ENCODE data around the gene VEGFC.
A peak's percentile ranks its signal among the peaks of the same experiment; 100 is the strongest.

VEGFC gene

DNA sequence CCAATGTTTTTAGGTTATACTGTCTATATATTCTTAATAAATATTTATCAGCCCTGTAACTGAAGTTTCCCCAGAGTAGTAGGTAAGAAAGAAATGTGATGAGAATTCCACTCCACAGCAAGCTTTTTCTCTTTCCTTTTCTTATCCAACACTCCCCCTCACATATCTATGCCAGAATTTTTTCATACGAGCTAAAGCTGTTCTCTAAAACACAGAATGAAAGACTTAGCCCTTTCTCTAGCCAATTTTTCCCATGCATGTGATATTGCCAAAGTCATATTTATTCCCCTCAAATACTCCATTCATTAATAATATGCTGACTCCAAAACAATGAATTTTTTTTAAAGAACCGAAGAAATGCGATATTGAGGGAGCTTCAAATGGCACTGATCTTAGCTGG lies 32.3 kb downstream of the VEGFC start:
- Histone ChIP-seq H3K27me3 (replicated peaks; ENCODE audit: control insufficient read depth, insufficient read depth, low read length) (no peaks in the 10 kb centered on the region), H3K4me1 (ENCODE audit: control insufficient read depth, insufficient read depth, low read length) (peaks cover 7% of the 10 kb centered on the region), H3K9me3 (ENCODE audit: control insufficient read depth, low read length) (no peaks in the 10 kb centered on the region), H3K4me3 (ENCODE audit: low read length) (peak overlapping the region; percentile 71), H3K9ac (ENCODE audit: low read length) (peak overlapping the region; percentile 40), H3K36me3 (ENCODE audit: control insufficient read depth, insufficient read depth, low read length, severe bottlenecking) (no peaks in the 10 kb centered on the region)
- no peak for DNase-seq (ENCODE audit: low read depth)

DNA sequence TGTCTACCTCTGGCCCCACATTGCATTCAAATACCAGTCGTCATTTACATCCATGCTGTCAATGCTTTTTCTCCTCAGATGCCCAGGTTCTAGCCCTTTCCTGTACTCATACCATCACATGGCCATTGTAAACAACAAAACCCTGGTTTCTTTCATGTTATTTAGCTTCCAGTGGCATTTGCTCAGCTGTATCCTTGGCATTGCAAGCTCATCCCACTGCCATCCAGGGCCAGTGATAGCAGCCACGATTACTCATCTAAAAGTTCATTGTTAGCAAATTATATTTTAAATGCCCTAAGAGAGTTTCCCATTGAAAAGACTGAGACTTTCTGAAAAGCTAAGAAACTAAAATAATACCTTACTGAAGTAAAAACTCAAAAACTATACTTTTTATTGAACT lies 34.0 kb downstream of the VEGFC start:
- Histone ChIP-seq H3K27me3 (replicated peaks; ENCODE audit: control insufficient read depth, insufficient read depth, low read length) (no peaks in the 10 kb centered on the region), H3K4me1 (ENCODE audit: control insufficient read depth, insufficient read depth, low read length) (peaks cover 7% of the 10 kb centered on the region), H3K9me3 (ENCODE audit: control insufficient read depth, low read length) (no peaks in the 10 kb centered on the region), H3K4me3 (ENCODE audit: low read length) (no peak overlapping the region), H3K36me3 (ENCODE audit: control insufficient read depth, insufficient read depth, low read length, severe bottlenecking) (no peaks in the 10 kb centered on the region), H3K9ac (ENCODE audit: low read length) (no peak overlapping the region)
- DNase-seq (ENCODE audit: low read depth), result no peak

DNA sequence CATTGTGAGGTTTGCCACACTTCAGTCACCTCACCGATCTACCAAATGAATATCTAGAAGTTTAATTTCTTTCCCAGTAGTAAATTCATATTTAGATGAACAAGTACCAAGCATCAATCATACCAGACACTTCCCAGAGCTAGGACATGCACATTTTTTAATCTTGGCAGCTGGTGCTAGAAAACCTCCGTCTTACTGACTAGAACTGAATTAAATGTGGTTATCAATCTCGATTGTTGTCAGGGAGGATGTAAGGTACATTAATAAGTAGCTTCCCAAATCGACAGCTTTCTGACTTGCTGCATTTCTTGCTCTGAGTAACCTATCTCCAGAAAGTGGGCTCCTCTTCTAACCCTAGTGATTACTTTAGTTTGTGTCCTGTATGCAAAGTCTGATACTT lies 34.4 kb downstream of the VEGFC start:
- H3K9ac ChIP-seq (ENCODE audit: low read length), result no peak overlapping the region
- no peaks in the 10 kb centered on the region for H3K27me3 ChIP-seq (replicated peaks; ENCODE audit: control insufficient read depth, insufficient read depth, low read length)
- no peaks in the 10 kb centered on the region for H3K36me3 ChIP-seq (ENCODE audit: control insufficient read depth, insufficient read depth, low read length, severe bottlenecking)
- peaks cover 10% of the 10 kb centered on the region for H3K4me1 ChIP-seq (ENCODE audit: control insufficient read depth, insufficient read depth, low read length)
- H3K4me3 ChIP-seq (ENCODE audit: low read length), result no peak overlapping the region
- DNase-seq (ENCODE audit: low read depth), result no peak
- no peaks in the 10 kb centered on the region for H3K9me3 ChIP-seq (ENCODE audit: control insufficient read depth, low read length)

DNA sequence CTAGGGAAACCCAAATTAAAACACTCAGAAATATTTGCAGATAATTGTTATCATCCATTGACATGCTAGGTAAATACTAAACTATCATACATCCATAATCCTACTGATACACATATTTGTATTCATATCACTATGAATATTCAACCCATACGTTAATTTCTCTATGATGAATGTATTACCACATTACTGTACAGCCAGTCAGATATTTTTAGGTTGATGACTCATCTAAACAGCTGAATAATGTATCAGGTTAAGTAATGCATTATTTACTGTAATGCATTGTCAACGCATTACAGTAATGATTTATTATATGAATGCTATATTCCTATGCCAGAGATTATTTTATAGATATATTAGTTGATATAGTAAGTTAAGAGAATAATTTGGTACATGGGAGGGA lies 37.1 kb downstream of the VEGFC start:
- Histone ChIP-seq H3K9me3 (ENCODE audit: control insufficient read depth, low read length) (no peaks in the 10 kb centered on the region), H3K27me3 (replicated peaks; ENCODE audit: control insufficient read depth, insufficient read depth, low read length) (no peaks in the 10 kb centered on the region), H3K9ac (ENCODE audit: low read length) (no peak overlapping the region), H3K36me3 (ENCODE audit: control insufficient read depth, insufficient read depth, low read length, severe bottlenecking) (no peaks in the 10 kb centered on the region), H3K4me1 (ENCODE audit: control insufficient read depth, insufficient read depth, low read length) (peaks cover 15% of the 10 kb centered on the region), H3K4me3 (ENCODE audit: low read length) (no peak overlapping the region)
- no peak for DNase-seq (ENCODE audit: low read depth)

DNA sequence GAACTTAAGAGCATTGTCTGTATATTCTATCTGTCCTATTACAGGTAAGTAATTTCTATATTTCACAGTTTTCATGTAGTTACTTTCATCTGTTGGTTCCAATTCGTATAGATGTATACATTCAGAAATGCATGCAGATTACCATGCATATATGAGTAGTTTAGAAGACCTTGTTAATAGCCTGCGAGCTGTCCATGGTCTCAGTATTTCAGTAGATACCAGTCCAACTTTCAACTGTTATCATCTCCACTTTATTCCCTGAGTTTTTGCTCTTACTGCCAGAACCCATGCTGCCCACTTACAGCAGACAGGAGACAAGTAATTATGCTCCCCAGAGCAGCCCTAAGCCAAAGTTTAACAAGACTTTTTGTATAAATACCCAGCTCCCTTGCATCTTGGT lies 37.7 kb downstream of the VEGFC start:
- no peaks in the 10 kb centered on the region for H3K36me3 ChIP-seq (ENCODE audit: control insufficient read depth, insufficient read depth, low read length, severe bottlenecking)
- DNase-seq (ENCODE audit: low read depth), result no peak

DNA sequence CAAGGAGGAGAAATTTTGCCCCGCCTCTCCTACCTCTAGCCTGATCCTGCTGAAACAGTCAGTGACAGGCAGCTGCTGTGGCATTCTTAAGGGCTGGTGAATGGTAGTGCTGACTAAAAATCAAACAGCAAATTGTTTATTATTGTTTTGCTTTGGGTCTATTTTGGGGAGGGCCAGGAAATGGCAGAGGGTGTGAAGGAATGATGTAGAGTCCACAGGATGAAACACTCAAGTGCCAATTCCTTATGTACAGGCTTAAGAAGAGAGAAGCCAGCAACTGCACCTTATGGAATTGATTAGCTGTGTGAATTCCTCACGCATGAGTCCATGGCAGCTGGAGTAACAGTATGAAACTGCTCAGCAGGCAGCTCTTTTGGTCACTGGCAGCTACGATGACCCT lies 39.7 kb downstream of the VEGFC start:
- peak; percentile 96 for DNase-seq (ENCODE audit: low read depth)
- no peaks in the 10 kb centered on the region for H3K9me3 ChIP-seq (ENCODE audit: control insufficient read depth, low read length)
- H3K4me3 ChIP-seq (ENCODE audit: low read length), result peak overlapping the region; percentile 56
- H3K9ac ChIP-seq (ENCODE audit: low read length), result peak overlapping the region; percentile 6
- no peaks in the 10 kb centered on the region for H3K36me3 ChIP-seq (ENCODE audit: control insufficient read depth, insufficient read depth, low read length, severe bottlenecking)
- peaks cover 11% of the 10 kb centered on the region for H3K4me1 ChIP-seq (ENCODE audit: control insufficient read depth, insufficient read depth, low read length)
- H3K27me3 ChIP-seq (replicated peaks; ENCODE audit: control insufficient read depth, insufficient read depth, low read length), result no peaks in the 10 kb centered on the region

More for the DNA sequence above, 37.7 kb downstream of the VEGFC start:
- Histone ChIP-seq H3K9me3 (ENCODE audit: control insufficient read depth, low read length) (no peaks in the 10 kb centered on the region), H3K4me1 (ENCODE audit: control insufficient read depth, insufficient read depth, low read length) (peaks cover 11% of the 10 kb centered on the region), H3K9ac (ENCODE audit: low read length) (no peak overlapping the region), H3K27me3 (replicated peaks; ENCODE audit: control insufficient read depth, insufficient read depth, low read length) (no peaks in the 10 kb centered on the region), H3K4me3 (ENCODE audit: low read length) (no peak overlapping the region)

DNA sequence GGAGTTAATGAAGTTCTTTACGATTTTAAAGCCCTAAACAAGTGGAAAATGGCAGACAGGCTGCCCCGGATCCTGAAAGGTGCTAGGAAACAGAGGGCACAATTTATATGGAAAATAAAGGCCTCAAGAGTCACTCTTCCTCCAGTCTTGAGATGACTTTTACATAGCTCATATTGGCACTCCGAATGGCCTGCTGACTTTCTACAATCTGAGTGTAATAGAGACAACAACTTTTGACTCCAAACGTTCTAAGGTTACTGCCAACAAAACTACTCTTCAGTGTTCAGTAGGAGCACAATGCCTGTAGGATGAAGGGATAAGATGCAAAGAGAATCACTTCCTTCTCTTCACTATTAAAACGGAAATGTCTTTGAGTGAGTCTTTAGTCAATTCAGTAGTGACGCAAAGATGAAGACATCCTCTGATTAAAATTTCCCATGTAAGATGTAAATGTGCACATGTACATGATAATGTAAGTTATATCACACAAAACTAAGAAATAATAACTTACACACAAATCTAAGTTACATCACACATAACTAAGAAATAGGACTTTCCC lies 40.5 kb downstream of the VEGFC start:
- H3K36me3 ChIP-seq (ENCODE audit: control insufficient read depth, insufficient read depth, low read length, severe bottlenecking), result no peaks in the 10 kb centered on the region
- H3K9ac ChIP-seq (ENCODE audit: low read length), result no peak overlapping the region
- no peaks in the 10 kb centered on the region for H3K27me3 ChIP-seq (replicated peaks; ENCODE audit: control insufficient read depth, insufficient read depth, low read length)
- no peak overlapping the region for H3K4me3 ChIP-seq (ENCODE audit: low read length)
- peaks cover 11% of the 10 kb centered on the region for H3K4me1 ChIP-seq (ENCODE audit: control insufficient read depth, insufficient read depth, low read length)
- no peak for DNase-seq (ENCODE audit: low read depth)
- H3K9me3 ChIP-seq (ENCODE audit: control insufficient read depth, low read length), result no peaks in the 10 kb centered on the region

DNA sequence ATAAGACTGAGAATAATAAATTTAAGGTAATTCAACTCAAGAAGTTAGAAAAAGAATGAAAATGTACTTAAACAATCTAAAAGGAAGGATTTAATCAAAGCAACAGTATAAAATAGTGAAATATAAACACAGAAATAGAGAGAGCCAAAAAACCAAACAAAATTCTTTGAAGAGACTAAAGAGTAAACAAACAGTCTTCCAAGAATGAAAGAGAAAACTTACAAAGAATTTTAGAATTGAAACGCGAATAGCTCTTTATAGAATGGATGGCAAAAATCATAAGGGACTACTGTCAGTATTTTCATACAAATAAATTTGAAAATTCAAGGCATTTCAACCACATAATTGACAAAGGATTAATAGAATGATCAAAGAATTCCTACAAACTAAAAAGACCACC lies 41.7 kb downstream of the VEGFC start:
- peaks cover 11% of the 10 kb centered on the region for H3K4me1 ChIP-seq (ENCODE audit: control insufficient read depth, insufficient read depth, low read length)
- H3K4me3 ChIP-seq (ENCODE audit: low read length), result peak overlapping the region; percentile 50
- H3K36me3 ChIP-seq (ENCODE audit: control insufficient read depth, insufficient read depth, low read length, severe bottlenecking), result no peaks in the 10 kb centered on the region
- no peak for DNase-seq (ENCODE audit: low read depth)
- H3K27me3 ChIP-seq (replicated peaks; ENCODE audit: control insufficient read depth, insufficient read depth, low read length), result no peaks in the 10 kb centered on the region
- no peak overlapping the region for H3K9ac ChIP-seq (ENCODE audit: low read length)
- no peaks in the 10 kb centered on the region for H3K9me3 ChIP-seq (ENCODE audit: control insufficient read depth, low read length)

DNA sequence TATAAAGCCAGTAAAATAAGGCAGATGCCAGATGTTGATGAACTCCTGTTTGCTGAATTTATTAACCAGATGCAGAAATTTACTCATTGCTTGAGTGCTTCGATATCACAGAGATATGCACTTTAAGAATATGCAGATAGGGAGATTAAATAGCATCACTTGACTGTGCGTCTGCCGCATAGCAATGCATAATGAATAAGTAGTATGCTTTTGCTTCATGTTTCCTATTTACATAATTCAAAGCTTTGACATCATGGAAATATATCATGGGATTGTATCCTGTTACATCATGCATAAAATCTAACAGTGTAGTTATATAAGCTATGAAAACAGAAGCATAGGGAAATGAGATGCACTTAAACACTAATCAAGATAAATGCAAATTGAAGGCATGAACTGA lies 45.9 kb downstream of the VEGFC start:
- Histone ChIP-seq H3K36me3 (ENCODE audit: control insufficient read depth, insufficient read depth, low read length, severe bottlenecking) (no peaks in the 10 kb centered on the region), H3K27me3 (replicated peaks; ENCODE audit: control insufficient read depth, insufficient read depth, low read length) (no peaks in the 10 kb centered on the region), H3K9me3 (ENCODE audit: control insufficient read depth, low read length) (no peaks in the 10 kb centered on the region), H3K9ac (ENCODE audit: low read length) (no peak overlapping the region), H3K4me1 (ENCODE audit: control insufficient read depth, insufficient read depth, low read length) (peaks cover 19% of the 10 kb centered on the region), H3K4me3 (ENCODE audit: low read length) (no peak overlapping the region)
- no peak for DNase-seq (ENCODE audit: low read depth)

DNA sequence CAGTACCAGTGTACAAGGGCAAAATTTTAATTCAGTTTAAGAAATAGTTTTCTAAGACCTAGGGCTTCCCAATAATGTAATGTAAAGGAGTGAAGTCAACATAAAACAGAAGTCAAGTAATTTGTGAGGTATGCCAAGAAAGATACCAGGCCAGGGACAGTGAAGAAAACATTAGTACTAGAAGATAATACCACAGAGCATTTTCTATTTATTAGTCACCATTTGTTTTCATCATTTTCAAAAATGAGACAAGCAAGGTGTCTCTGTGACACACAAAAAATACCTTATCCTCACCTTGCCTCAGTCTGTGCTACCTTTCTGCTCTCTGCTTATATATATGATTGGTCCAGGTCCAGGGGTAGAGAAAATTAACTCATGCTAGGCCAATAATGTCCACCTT lies 46.8 kb downstream of the VEGFC start:
- Histone ChIP-seq H3K9ac (ENCODE audit: low read length) (no peak overlapping the region), H3K4me1 (ENCODE audit: control insufficient read depth, insufficient read depth, low read length) (peaks cover 19% of the 10 kb centered on the region), H3K27me3 (replicated peaks; ENCODE audit: control insufficient read depth, insufficient read depth, low read length) (no peaks in the 10 kb centered on the region), H3K4me3 (ENCODE audit: low read length) (no peak overlapping the region), H3K36me3 (ENCODE audit: control insufficient read depth, insufficient read depth, low read length, severe bottlenecking) (no peaks in the 10 kb centered on the region), H3K9me3 (ENCODE audit: control insufficient read depth, low read length) (no peaks in the 10 kb centered on the region)
- DNase-seq (ENCODE audit: low read depth), result no peak

DNA sequence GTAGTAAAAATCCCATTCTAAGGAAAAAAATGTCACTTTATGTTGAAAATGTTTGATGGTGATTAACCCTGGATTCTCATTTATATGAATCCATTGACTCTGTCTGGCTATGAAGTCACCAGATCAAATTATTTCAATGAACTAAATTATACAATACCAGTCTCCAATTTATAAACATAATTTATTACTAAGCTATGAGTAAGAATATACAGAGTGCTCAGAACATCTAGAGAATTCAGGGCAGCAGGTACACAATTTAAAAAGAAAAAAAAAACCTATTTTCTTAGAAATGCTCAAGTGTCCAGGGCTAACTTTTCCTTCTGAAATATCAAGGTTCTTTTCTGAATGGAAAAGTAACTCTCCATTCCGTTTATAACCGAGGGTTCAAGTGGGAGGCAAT lies 48.6 kb downstream of the VEGFC start:
- Histone ChIP-seq H3K4me1 (ENCODE audit: control insufficient read depth, insufficient read depth, low read length) (peaks cover 19% of the 10 kb centered on the region), H3K9ac (ENCODE audit: low read length) (no peak overlapping the region), H3K36me3 (ENCODE audit: control insufficient read depth, insufficient read depth, low read length, severe bottlenecking) (no peaks in the 10 kb centered on the region)

DNA sequence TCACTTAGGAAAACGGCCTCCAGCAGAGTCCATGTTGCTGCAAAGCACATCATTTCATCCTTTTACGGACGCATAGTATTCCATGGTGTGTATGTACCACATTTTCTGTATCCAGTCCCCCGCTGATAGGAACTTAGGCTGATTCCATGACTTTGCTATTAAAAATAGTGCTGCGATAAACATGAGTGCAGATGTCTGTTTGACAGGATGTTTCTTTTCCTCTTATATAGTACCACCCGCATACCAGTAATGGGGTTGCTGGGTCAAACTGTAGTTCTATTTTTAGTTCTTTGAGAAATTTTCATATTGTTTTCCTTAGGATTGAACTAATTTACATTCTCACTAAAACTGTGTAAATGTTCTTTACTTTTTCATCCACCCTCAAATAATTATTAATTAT lies 50.5 kb downstream of the VEGFC start:
- no peaks in the 10 kb centered on the region for H3K9me3 ChIP-seq (ENCODE audit: control insufficient read depth, low read length)

More for the DNA sequence above, 48.6 kb downstream of the VEGFC start:
- Histone ChIP-seq H3K4me3 (ENCODE audit: low read length) (no peak overlapping the region), H3K27me3 (replicated peaks; ENCODE audit: control insufficient read depth, insufficient read depth, low read length) (no peaks in the 10 kb centered on the region), H3K9me3 (ENCODE audit: control insufficient read depth, low read length) (no peaks in the 10 kb centered on the region)
- DNase-seq (ENCODE audit: low read depth), result no peak

More for the DNA sequence above, 50.5 kb downstream of the VEGFC start:
- H3K27me3 ChIP-seq (replicated peaks; ENCODE audit: control insufficient read depth, insufficient read depth, low read length), result no peaks in the 10 kb centered on the region
- H3K9ac ChIP-seq (ENCODE audit: low read length), result no peak overlapping the region
- H3K36me3 ChIP-seq (ENCODE audit: control insufficient read depth, insufficient read depth, low read length, severe bottlenecking), result no peaks in the 10 kb centered on the region
- no peak for DNase-seq (ENCODE audit: low read depth)
- H3K4me1 ChIP-seq (ENCODE audit: control insufficient read depth, insufficient read depth, low read length), result peaks cover 19% of the 10 kb centered on the region
- H3K4me3 ChIP-seq (ENCODE audit: low read length), result no peak overlapping the region
